Esophagus muscularis mucosa (tissue), 3 donors: Measurements from ENCODE around the gene EPGN.

Experiments
- EP300 ChIP-seq: sonication (generic); formaldehyde crosslinking; IDR thresholded peaks from one replicate; pipeline ENCODE4 v1.6.1; 2017; ENCODE audit warnings: antibody characterized with exemption
- TF ChIP-seq, protein P1 (sequence below), 3 experiments: fragments of 200-600 bp in 2 of 3; fragments of 450-650 bp in 1 of 3; sonication (generic) in 2 of 3; IDR thresholded peaks; one replicate each; pipeline ENCODE4 v1.5.1; 2017 to 2019; ENCODE audit warnings: antibody characterized with exemption in 3 of 3, mild to moderate bottlenecking in 2 of 3, moderate library complexity in 1 of 3

DNA sequence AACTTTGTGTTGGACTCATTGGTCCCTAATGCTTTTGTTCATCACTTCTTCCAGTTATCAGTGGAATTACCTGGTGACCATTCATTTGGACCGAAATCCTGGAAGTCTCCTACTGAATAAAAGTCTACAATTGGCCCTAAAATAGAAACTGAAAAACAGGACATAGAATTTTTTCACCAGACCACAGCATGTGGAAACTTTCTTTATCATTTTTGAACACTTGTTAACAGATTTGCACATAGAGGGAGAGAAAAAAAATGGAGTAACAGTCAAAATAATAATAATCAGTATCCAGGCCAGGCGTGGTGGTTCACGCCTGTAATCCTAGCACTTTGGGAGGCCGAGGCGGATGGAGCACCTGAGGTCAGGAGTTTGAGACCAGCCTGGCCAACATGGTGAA lies 7.1 kb downstream of the EPGN start:
- TF ChIP-seq, protein P1, sequence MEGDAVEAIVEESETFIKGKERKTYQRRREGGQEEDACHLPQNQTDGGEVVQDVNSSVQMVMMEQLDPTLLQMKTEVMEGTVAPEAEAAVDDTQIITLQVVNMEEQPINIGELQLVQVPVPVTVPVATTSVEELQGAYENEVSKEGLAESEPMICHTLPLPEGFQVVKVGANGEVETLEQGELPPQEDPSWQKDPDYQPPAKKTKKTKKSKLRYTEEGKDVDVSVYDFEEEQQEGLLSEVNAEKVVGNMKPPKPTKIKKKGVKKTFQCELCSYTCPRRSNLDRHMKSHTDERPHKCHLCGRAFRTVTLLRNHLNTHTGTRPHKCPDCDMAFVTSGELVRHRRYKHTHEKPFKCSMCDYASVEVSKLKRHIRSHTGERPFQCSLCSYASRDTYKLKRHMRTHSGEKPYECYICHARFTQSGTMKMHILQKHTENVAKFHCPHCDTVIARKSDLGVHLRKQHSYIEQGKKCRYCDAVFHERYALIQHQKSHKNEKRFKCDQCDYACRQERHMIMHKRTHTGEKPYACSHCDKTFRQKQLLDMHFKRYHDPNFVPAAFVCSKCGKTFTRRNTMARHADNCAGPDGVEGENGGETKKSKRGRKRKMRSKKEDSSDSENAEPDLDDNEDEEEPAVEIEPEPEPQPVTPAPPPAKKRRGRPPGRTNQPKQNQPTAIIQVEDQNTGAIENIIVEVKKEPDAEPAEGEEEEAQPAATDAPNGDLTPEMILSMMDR (IDR thresholded peaks at IDR 0.05), result no peak
- no peak for TF ChIP-seq EP300
